ENCODE results near the gene PLEKHM3. TPM values are rescaled to one million over a fixed set of nuclear protein-coding genes. Genes with fewer than 3 reads are reported as not detected.

The PLEKHM3 gene
- total and polyA plus RNA-seq, 4 experiments from 2014 or later: 2.9 to 16.1 (median 9.3) TPM

DNA sequence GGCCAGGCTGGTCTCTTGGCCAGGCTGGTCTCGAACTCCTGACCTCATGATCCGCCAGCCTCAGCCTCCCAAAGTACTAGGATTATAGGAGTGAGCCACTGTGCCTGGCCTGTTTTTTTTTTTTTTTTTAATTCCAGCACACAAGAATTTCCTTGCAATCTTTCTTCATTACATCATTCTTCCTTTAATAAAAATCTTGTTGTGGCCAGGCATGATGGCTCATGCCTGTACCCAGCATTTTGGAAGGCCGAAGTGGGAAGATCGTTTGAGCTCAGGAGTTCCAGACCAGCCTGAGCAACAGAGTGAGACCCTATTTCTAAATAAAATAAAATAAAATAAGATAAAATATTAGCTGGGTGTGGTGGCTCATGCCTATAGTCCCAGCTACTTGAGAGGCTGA lies 21.4 kb upstream of the PLEKHM3 start:
- Mint-ChIP-seq H3K4me3 (no peak overlapping the region), H3K27me3 (peaks cover 5 to 8% of the 10 kb centered on the region in 2 donors), H3K4me1 (no peaks in the 10 kb centered on the region), H3K27ac (no peak overlapping the region), H3K9me3 (no peaks in the 10 kb centered on the region), H3K36me3 (no peaks in the 10 kb centered on the region)
- intact Hi-C loops (cut with micrococcal nuclease): no loop called here
- Histone ChIP-seq H3K9me3 (ENCODE audit: control insufficient read depth in 1 of 2, low read length in 2 of 2) (no peaks in the 10 kb centered on the region), H3K27ac (ENCODE audit: low read depth, low read length) (no peak overlapping the region), H3K4me1 (ENCODE audit: insufficient read depth, low read length) (no peaks in the 10 kb centered on the region), H3K36me3 (ENCODE audit: insufficient read depth, low read length) (no peaks in the 10 kb centered on the region), H3K4me3 (ENCODE audit: low read length in 2 of 2) (no peak overlapping the region), H3K27me3 (ENCODE audit: insufficient read depth, low read length) (no peaks in the 10 kb centered on the region)
- POLR2A ChIA-PET (ENCODE audit: partially characterized antibody): no interaction called here
- CTCF ChIA-PET (ENCODE audit: partially characterized antibody): interaction anchor here (1.3 to 1.4 kb wide), 2 partner anchors 18 to 21 kb away, joined by 3 read pairs; partner anchors contain the start of gene PLEKHM3
- no peak for DNase-seq

DNA sequence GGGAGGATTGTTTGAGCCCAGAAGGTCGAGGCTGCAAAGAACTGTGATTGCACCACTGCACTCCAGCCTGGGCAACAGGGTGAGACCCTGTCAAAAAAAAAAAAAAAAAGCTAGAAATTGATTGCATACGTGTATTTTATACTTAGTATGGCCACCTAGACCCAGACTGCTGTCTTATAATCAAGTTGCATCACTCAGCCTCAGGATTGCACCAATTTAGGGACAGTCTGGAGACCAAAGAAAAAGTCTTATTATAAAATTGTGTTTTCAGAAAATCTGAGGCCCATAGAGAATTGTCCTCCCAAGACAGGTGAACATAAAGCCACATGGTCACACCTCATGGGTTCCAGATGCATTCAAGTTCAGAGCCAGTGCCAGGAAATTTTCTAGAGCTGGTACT lies 17.1 kb upstream of the PLEKHM3 start:
- no peaks in the 10 kb centered on the region for H3K9me3 ChIP-seq (ENCODE audit: control insufficient read depth in 1 of 2, low read length in 2 of 2)
- H3K36me3 ChIP-seq (ENCODE audit: insufficient read depth, low read length): no peaks in the 10 kb centered on the region
- no peak overlapping the region for H3K4me3 Mint-ChIP-seq
- ChIA-PET POLR2A (ENCODE audit: partially characterized antibody) (no interaction called here), CTCF (ENCODE audit: partially characterized antibody) (interaction anchor here (1.1 to 3.2 kb wide), 5 partner anchors 17 to 539 kb away, joined by 3 to 18 read pairs (median 9); partner anchors contain the start of gene PLEKHM3)
- no peaks in the 10 kb centered on the region for H3K9me3 Mint-ChIP-seq
- peaks cover 0 to 2% of the 10 kb centered on the region in 2 donors for H3K27me3 Mint-ChIP-seq
- H3K27ac ChIP-seq (ENCODE audit: low read depth, low read length): no peak overlapping the region
- no peak overlapping the region for H3K4me3 ChIP-seq (ENCODE audit: low read length in 2 of 2)
- intact Hi-C loops (cut with micrococcal nuclease): no loop called here
- DNase-seq: no peak
- no peaks in the 10 kb centered on the region for H3K36me3 Mint-ChIP-seq
- H3K4me1 Mint-ChIP-seq: no peaks in the 10 kb centered on the region
- H3K27me3 ChIP-seq (ENCODE audit: insufficient read depth, low read length): no peaks in the 10 kb centered on the region
- no peaks in the 10 kb centered on the region for H3K4me1 ChIP-seq (ENCODE audit: insufficient read depth, low read length)
- no peak overlapping the region for H3K27ac Mint-ChIP-seq

DNA sequence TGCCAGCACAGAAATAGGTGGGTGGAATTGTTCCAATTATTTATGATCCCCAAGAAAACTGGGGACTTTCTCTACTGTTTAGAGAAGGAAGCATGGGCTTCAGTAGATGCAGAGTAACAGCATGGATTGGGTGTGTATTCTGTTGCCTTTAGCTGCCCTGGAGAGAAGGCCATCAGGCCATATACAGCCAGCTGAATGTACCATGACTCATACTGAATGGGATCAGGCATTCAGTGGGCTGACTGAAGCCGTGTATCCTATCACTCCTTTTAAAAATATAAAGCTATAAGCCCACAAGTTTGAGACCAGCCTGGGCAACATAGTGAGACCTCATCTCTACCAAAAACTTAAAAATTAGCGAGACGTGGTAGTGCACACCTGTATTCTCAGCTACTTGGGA lies 16.7 kb upstream of the PLEKHM3 start:
- CTCF ChIA-PET (ENCODE audit: partially characterized antibody): interaction anchor here (0.5 to 3.2 kb wide), 7 partner anchors 16 to 539 kb away, joined by 3 to 18 read pairs (median 6); partner anchors contain the start of gene PLEKHM3
- H3K4me3 Mint-ChIP-seq: no peak overlapping the region
- no peaks in the 10 kb centered on the region for H3K4me1 Mint-ChIP-seq
- Histone ChIP-seq H3K27me3 (ENCODE audit: insufficient read depth, low read length) (no peaks in the 10 kb centered on the region), H3K27ac (ENCODE audit: low read depth, low read length) (no peak overlapping the region), H3K4me1 (ENCODE audit: insufficient read depth, low read length) (no peaks in the 10 kb centered on the region), H3K9me3 (ENCODE audit: control insufficient read depth in 1 of 2, low read length in 2 of 2) (no peaks in the 10 kb centered on the region), H3K36me3 (ENCODE audit: insufficient read depth, low read length) (no peaks in the 10 kb centered on the region), H3K4me3 (ENCODE audit: low read length in 2 of 2) (no peak overlapping the region)
- no peak overlapping the region for H3K27ac Mint-ChIP-seq
- POLR2A ChIA-PET (ENCODE audit: partially characterized antibody): no interaction called here
- H3K27me3 Mint-ChIP-seq: peaks cover 0 to 2% of the 10 kb centered on the region in 2 donors
- no peak for DNase-seq
- no peaks in the 10 kb centered on the region for H3K36me3 Mint-ChIP-seq
- H3K9me3 Mint-ChIP-seq: no peaks in the 10 kb centered on the region
- intact Hi-C loops (cut with micrococcal nuclease): no loop called here

DNA sequence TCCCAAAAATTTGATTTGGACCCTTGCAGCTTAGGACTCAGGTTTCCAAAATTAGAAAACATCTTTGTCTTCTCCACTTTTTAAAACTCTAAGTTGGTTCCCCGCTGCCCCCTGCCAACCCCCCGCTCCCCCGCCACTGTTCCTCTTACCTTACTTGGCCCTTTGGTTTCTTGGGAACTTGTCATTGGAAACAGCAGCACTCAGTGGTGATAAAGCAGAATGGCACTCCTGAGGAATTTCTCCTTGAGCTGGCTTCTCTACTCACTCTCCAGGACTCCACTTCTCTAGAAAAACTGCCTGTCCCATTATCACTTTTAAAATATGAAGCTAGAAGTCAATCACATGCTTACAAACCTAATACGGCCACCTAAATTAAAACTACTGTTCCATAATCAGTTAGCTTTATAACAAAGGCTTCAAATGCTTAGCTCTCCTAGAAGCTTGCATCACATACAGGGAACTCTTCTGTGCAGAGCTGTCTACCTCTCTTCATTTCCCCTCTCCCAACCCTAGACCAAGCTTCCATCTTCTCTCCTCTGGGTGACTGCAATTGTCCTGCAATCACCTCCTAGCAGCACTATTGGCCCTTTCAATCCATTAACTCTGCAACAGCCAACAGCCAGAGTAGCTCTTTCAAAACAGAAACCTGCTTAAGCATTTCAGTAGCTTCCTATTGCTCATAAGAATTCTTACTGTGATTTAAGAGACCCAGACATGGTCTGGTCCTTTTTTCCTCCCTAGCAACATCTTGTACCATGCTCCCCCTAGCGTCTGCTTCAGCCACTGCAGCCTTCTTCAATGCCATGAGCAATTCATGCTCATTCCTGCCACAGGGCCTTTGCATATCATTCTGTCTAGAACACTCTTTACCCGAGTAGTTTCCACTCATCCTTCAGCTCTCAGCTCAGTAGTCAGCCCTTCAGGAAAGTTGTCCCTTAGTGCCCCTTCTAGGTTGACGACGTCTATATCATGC lies 15.2 kb upstream of the PLEKHM3 start:
- Histone ChIP-seq H3K27me3 (ENCODE audit: insufficient read depth, low read length) (no peaks in the 10 kb centered on the region), H3K4me3 (ENCODE audit: low read length in 2 of 2) (no peak overlapping the region), H3K9me3 (ENCODE audit: control insufficient read depth in 1 of 2, low read length in 2 of 2) (no peaks in the 10 kb centered on the region), H3K36me3 (ENCODE audit: insufficient read depth, low read length) (no peaks in the 10 kb centered on the region), H3K4me1 (ENCODE audit: insufficient read depth, low read length) (no peaks in the 10 kb centered on the region), H3K27ac (ENCODE audit: low read depth, low read length) (no peak overlapping the region)
- intact Hi-C loops (cut with micrococcal nuclease): loop anchor here (1.0 to 2.0 kb wide), 3 partner anchors 294 to 1240 kb away; no protein-coding TSS in a partner anchor
- ChIA-PET CTCF (ENCODE audit: partially characterized antibody) (interaction anchor here (0.7 to 4.1 kb wide), 33 partner anchors 8 to 1346 kb away, joined by 3 to 50 read pairs (median 4); partner anchors contain the start of genes METTL21A and PLEKHM3), POLR2A (ENCODE audit: partially characterized antibody) (interaction anchor here (1.0 kb wide), 1 partner anchor 414 kb away, joined by 6 read pairs; no protein-coding TSS in a partner anchor)
- DNase-seq: peak; percentile 37 to 58 (median 55)
- H3K9me3 Mint-ChIP-seq: no peaks in the 10 kb centered on the region
- no peak overlapping the region for H3K4me3 Mint-ChIP-seq
- H3K27ac Mint-ChIP-seq: peak overlapping the region in 3 of 7 donors; percentile 31 to 42 (median 42)
- peaks cover 0 to 2% of the 10 kb centered on the region in 2 donors for H3K27me3 Mint-ChIP-seq
- no peaks in the 10 kb centered on the region for H3K36me3 Mint-ChIP-seq
- no peaks in the 10 kb centered on the region for H3K4me1 Mint-ChIP-seq

DNA sequence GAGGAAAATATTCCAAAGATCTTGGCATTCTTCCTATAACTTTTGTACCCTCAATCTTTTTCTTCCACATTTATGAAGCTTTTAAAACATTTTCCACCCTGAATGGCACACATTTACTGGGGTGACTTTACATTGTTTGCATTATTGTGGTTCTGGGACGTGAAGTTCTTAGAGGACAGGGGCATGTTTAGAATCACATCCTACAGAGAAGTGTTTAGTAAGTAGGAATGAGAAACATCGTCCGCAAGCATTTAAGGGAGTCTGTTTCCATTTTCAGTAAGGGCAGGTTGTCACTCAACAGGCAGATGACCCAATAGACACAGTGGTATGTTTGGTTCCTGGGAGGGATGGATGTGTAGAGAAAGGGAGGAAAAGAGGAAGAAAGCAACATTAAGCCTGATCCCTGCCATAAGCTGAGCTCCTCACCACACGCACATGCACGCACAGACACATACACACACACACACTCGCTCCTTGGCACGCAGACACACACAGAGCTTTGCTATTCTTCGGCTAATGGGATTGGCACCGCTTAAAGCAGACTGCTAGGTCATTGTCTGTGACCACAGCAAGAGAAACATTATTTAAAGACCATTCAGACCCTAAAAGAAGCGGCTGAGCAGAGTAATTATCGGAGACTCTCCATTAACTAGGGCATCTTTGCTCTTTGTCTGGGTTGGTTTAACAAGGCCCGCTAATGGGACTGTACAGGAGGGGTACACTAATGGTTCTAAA lies 14.2 kb upstream of the PLEKHM3 start:
- no peaks in the 10 kb centered on the region for H3K27me3 ChIP-seq (ENCODE audit: insufficient read depth, low read length)
- H3K4me3 Mint-ChIP-seq: no peak overlapping the region
- H3K27ac ChIP-seq (ENCODE audit: low read depth, low read length): no peak overlapping the region
- H3K4me1 ChIP-seq (ENCODE audit: insufficient read depth, low read length): no peaks in the 10 kb centered on the region
- DNase-seq: no peak
- intact Hi-C loops (cut with micrococcal nuclease): loop anchor here (1.0 to 5.0 kb wide), 5 partner anchors 15 to 1482 kb away; partner anchors contain the start of gene PLEKHM3
- no peak overlapping the region for H3K27ac Mint-ChIP-seq
- no peak overlapping the region for H3K4me3 ChIP-seq (ENCODE audit: low read length in 2 of 2)
- CTCF ChIA-PET (ENCODE audit: partially characterized antibody): interaction anchor here (0.7 to 4.1 kb wide), 13 partner anchors 9 to 1239 kb away, joined by 3 to 50 read pairs (median 7); partner anchors contain the start of genes METTL21A and PLEKHM3
- no peaks in the 10 kb centered on the region for H3K9me3 Mint-ChIP-seq
- no peaks in the 10 kb centered on the region for H3K36me3 ChIP-seq (ENCODE audit: insufficient read depth, low read length)
- H3K27me3 Mint-ChIP-seq: peaks cover 0 to 2% of the 10 kb centered on the region in 2 donors
- no peaks in the 10 kb centered on the region for H3K4me1 Mint-ChIP-seq
- POLR2A ChIA-PET (ENCODE audit: partially characterized antibody): no interaction called here
- no peaks in the 10 kb centered on the region for H3K9me3 ChIP-seq (ENCODE audit: control insufficient read depth in 1 of 2, low read length in 2 of 2)
- H3K36me3 Mint-ChIP-seq: no peaks in the 10 kb centered on the region

DNA sequence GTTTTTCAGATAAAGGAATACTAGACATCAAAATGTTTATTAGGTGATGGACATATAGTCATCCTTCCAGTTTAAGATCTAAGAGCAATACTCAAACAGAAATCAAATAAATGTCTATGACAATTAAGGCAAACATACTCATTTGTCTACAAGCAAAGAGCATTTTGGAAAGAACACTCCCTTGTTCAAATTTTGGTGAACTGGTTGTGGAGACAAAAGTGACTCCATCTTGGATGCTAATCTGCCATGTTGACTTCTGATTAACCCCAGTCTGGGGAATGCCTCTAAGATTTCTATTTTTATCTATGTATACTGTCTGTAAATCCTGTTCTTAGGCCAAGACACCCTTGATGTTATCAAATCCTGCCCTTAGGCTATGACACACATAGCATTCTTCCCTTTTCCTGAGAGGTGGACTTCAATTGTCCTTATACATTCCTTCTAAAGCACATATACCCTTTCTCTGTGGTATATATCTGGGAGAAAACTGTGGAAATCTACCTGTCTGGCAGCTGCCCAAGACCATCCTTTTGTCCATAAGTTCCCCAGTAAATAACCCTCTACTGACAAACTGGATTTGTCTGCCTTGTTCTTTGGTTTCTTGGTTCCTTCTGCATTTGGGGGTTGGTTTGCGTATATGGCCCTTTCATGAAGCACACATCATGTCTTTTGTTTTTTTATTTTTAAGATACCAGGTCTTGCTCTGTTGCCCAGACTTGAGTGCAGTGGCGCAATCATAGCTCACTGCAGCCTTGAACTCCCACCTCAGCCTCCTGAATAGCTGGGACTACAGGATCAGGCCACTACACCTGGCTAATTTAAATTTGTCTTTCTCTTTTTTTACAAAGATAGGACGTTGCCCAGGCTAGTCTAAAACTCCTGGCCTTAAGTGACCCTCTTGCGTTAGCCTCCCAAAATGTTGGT lies 12.5 kb upstream of the PLEKHM3 start:
- H3K36me3 Mint-ChIP-seq: no peaks in the 10 kb centered on the region
- Histone ChIP-seq H3K4me3 (ENCODE audit: low read length in 2 of 2) (no peak overlapping the region), H3K27ac (ENCODE audit: low read depth, low read length) (no peak overlapping the region), H3K4me1 (ENCODE audit: insufficient read depth, low read length) (no peaks in the 10 kb centered on the region), H3K9me3 (ENCODE audit: control insufficient read depth in 1 of 2, low read length in 2 of 2) (no peaks in the 10 kb centered on the region), H3K36me3 (ENCODE audit: insufficient read depth, low read length) (no peaks in the 10 kb centered on the region), H3K27me3 (ENCODE audit: insufficient read depth, low read length) (no peaks in the 10 kb centered on the region)
- H3K9me3 Mint-ChIP-seq: no peaks in the 10 kb centered on the region
- H3K4me3 Mint-ChIP-seq: no peak overlapping the region
- no peaks in the 10 kb centered on the region for H3K27me3 Mint-ChIP-seq
- ChIA-PET POLR2A (ENCODE audit: partially characterized antibody) (no interaction called here), CTCF (ENCODE audit: partially characterized antibody) (interaction anchor here (1.0 to 4.1 kb wide), 2 partner anchors 8 to 292 kb away, joined by 5 to 50 read pairs; no protein-coding TSS in a partner anchor)
- intact Hi-C loops (cut with micrococcal nuclease): loop anchor here (2.0 to 5.0 kb wide), 2 partner anchors 13 to 1481 kb away; partner anchors contain the start of gene PLEKHM3
- no peaks in the 10 kb centered on the region for H3K4me1 Mint-ChIP-seq
- DNase-seq: no peak
- no peak overlapping the region for H3K27ac Mint-ChIP-seq

Data from CD4-positive, alpha-beta memory T cell (primary cell).